GM08714 (cell line): ENCODE results near the gene TSPAN32.

Source experiments
- H3K4me3 ChIP-seq: fragments of 200-500 bp; sonication (Bioruptor generic); 2 replicates; pipeline ENCODE4 v1.5.1; 2014; ENCODE audit warnings: mild to moderate bottlenecking, low read length, inconsistent platforms
- ZNF274 ChIP-seq: IDR thresholded peaks from 2 replicates; pipeline ENCODE4 v1.6.1; 2012; ENCODE audit warnings: mild to moderate bottlenecking, low read depth, low read length

TSPAN32 gene

GRCh38 chr11:2263071-2263565, 38.7 kb upstream of the TSPAN32 start:
- no peak overlapping the region for H3K4me3 ChIP-seq
- TF ChIP-seq ZNF274, result no peak

- no peak for TF ChIP-seq ZNF274
- no peak overlapping the region for H3K4me3 ChIP-seq
Observed at GRCh38 chr11:2263724-2264360, 38.0 kb upstream of the TSPAN32 start.

GRCh38 chr11:2264366-2265053, 37.3 kb upstream of the TSPAN32 start:
- no peak overlapping the region for H3K4me3 ChIP-seq
- TF ChIP-seq ZNF274, result no peak

- no peak overlapping the region; the same call in 1 of the 2 replicates for H3K4me3 ChIP-seq
- no peak for TF ChIP-seq ZNF274
Observed at GRCh38 chr11:2265396-2265795, 36.4 kb upstream of the TSPAN32 start.

DNA sequence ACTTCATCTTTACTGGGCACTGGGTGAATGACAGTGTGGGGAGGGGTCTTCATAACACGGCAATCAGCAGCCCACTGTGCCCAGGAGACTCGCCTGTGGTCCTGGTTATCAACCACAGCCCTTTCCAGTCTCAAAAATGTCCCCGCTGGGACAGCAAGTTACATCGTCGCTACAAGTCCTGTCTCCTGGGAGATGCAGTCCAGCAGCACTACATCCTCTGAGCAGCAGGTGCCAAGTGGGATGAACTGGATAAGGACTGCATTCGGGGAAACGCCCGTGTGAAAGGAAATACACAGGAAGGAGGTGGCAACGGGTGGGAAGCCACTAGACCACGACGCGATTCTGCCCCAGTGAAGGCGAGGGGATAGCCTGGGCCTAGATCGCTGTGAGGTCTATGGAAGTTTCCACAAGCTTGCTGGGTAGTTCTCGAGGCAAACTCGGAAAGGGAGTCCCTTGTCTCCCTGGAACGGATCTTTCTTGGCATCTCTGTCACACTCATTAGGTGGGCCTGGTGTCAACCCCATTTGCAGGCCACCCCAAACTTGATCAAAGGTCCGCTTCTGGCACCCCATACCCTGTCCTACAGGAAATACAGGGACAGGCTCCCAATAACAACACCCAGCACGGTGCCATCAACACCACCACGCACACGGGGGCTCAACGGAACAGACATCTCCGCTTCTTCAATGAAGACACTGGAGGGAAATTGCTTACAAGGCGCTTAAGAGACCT, 35.8 kb upstream of the TSPAN32 start:
- no peak overlapping the region; the same call in 1 of the 2 replicates for H3K4me3 ChIP-seq
- TF ChIP-seq ZNF274, result no peak

- no peak for TF ChIP-seq ZNF274
Observed at GRCh38 chr11:2266586-2267305, 35.1 kb upstream of the TSPAN32 start.

DNA sequence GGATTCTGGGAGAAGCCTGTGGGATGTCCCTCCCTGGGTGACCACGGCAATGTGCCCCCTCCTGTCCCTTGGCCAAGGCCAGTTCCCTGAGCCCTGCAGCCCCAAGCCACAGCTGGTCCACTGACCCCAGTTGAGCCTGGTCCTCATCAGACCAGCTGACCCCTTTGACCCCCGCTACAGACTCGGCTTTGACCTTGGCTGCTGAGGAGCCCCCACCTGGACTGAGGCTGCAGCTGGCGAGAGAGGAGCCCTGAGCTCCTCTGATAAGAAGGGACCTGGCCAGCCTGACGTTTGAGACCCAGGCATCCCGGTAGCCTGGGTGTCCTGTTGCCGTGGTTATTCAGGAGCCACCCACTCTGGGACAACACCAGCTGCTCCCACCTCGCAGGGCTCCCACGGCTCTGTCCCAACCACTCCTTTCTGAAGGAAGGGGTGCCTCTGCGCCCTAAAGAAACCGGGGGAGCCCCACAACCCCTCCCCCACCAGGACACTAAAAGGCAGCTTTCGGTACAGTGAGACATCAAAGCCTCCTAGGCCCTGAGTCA, 34.4 kb upstream of the TSPAN32 start:
- no peak overlapping the region for H3K4me3 ChIP-seq
- no peak for TF ChIP-seq ZNF274

More at GRCh38 chr11:2266586-2267305, 35.1 kb upstream of the TSPAN32 start:
- no peak overlapping the region for H3K4me3 ChIP-seq

- no peak overlapping the region for H3K4me3 ChIP-seq
- no peak for TF ChIP-seq ZNF274
Observed at GRCh38 chr11:2267851-2268728, 33.7 kb upstream of the TSPAN32 start.

GRCh38 chr11:2268729-2269600, 32.8 kb upstream of the TSPAN32 start:
- TF ChIP-seq ZNF274, result no peak
- peak overlapping the region; percentile 5; the same call in 1 of the 2 replicates for H3K4me3 ChIP-seq

DNA sequence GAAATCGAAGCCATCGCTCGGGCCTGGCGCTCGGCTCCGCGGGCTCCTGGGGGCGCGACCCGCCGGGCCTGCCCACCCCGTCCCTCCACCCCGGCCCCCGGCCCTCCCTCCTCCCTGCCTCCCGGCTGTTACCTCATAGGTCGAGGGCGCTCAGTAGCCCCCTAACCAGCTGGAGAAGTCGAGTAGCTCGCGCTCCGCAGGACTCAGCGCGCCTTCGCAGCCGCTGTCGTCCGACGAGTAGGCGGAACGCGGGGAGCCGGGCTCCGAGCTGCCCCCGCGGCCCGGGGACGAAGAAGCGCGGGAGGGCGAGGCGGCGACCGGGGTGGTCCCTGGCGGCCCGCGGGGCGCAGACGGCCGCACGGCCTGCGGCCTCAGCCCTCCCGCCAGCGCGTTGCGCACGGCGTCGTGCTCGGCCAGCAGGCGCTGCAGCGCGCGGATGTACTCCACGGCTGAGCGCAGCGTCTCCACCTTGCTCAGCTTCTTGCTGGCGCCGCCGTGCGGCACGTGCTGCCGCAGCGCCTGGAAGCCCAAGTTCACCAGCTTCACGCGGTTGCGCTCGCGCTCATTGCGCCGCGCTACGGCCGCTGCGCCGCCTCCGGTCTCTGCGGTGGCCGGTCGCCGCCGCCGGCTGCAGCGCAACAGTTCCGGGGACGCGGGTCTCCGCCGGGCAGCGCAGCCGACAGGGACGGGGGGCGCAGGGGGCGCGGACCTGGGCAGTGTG, 32.1 kb upstream of the TSPAN32 start:
- H3K4me3 ChIP-seq, result no peak overlapping the region

GRCh38 chr11:2270322-2271076, 31.3 kb upstream of the TSPAN32 start, which contains the start of gene ASCL2:
ASCL2 (minus strand) TSS chr11:2270588; CDS start chr11:2270332, 256 bp downstream.
- no peak within 1 kb of the TSS; the same call in 1 of the 2 replicates for H3K4me3 ChIP-seq
- no peak for TF ChIP-seq ZNF274

More for the DNA sequence above, 32.1 kb upstream of the TSPAN32 start:
- TF ChIP-seq ZNF274, result no peak
